HepG2 (cell line): Measurements from ENCODE around the gene CTNNAL1. TPM values are rescaled to one million over a fixed set of nuclear protein-coding genes. Genes with fewer than 3 reads are reported as not detected.
A peak's percentile ranks its signal among the peaks of the same experiment; 100 is the strongest.

Source experiments
- ATAC-seq: fragments of 200-7000 bp; cut with Tn5 transposase; 3 replicates; pipeline ENCODE4 v1.9.1; 2020; ENCODE audit warnings: mild to moderate bottlenecking, moderate library complexity
- BruUV-seq: library from RNA; stranded (reverse); fragments of 400-500 nt; replicated peaks from 2 replicates; lab custom pipeline; 2021; lab: Mats Ljungman, UMichigan
- CTCF ChIA-PET: fragments of 300-600 bp; formaldehyde crosslinking; extraction: SDS; loops from one replicate; lab custom pipeline; 2021; ENCODE audit warnings: low total read pairs, inconsistent platforms, low intra/inter-chr PET ratio; lab: Yijun Ruan, JAX
- POLR2A ChIA-PET: fragments of 350-600 bp; sonication (Branson Sonifier 250); formaldehyde crosslinking; loops from one replicate; lab custom pipeline; 2020; ENCODE audit warnings: antibody characterized with exemption, inconsistent platforms; lab: Yijun Ruan, JAX
- DNase-seq: peaks from one replicate; pipeline ENCODE4 v3.0.0-alpha.2; 2015; ENCODE audit warnings: low spot score
- FAIRE-seq: peaks from 3 replicates; lab custom pipeline; 2011; peaks lifted over from hg19 to GRCh38; lab: Jason Lieb, UNC
- H2AFZ ChIP-seq: one replicate; pipeline ENCODE4 v1.6.1; 2011; ENCODE audit warnings: low read length, inconsistent platforms
- H3K27ac ChIP-seq: fragments of 300-600 bp; 3 replicates; pipeline ENCODE4 v1.8.0; 2011; ENCODE audit warnings: mixed run types, mild to moderate bottlenecking, mixed read lengths, low read length, inconsistent platforms; ENCODE audit not compliant: insufficient read depth; ENCODE audit errors: extremely low read length
- H3K27me3 ChIP-seq, 2 experiments: fragments of 200-600 bp in 1 of 2; 2 replicates in 1 of 2; 3 replicates in 1 of 2; pipeline versions ENCODE4 v1.6.0 to v1.8.0; 2011; ENCODE audit warnings: low read length in 2 of 2, mild to moderate bottlenecking in 2 of 2, moderate library complexity in 2 of 2, inconsistent platforms in 1 of 2; ENCODE audit not compliant: insufficient read depth in 2 of 2, control insufficient read depth in 1 of 2
- H3K36me3 ChIP-seq, 2 experiments: fragments of 200-600 bp in 1 of 2; replicated peaks in 1 of 2; 2 replicates in 1 of 2; 3 replicates in 1 of 2; pipeline versions ENCODE4 v1.5.1 to v1.8.0; 2011; ENCODE audit warnings: low read length in 2 of 2, inconsistent platforms in 1 of 2; ENCODE audit not compliant: insufficient read depth in 2 of 2, control insufficient read depth in 1 of 2
- H3K4me1 ChIP-seq: 2 replicates; pipeline ENCODE4 v1.5.1; 2012; ENCODE audit warnings: low read length, inconsistent platforms; ENCODE audit not compliant: insufficient read depth
- H3K4me2 ChIP-seq: 2 replicates; pipeline ENCODE4 v1.6.0; 2011; ENCODE audit warnings: low read depth, low read length, inconsistent platforms
- H3K4me3 ChIP-seq, 3 experiments: fragments of 200-600 bp in 1 of 3; sonication (generic), shearing (Covaris generic) in 1 of 3; replicated peaks in 1 of 3; 2 replicates each; pipeline ENCODE4 v1.5.1; 2011 to 2016; ENCODE audit warnings: low read length in 3 of 3, inconsistent platforms in 2 of 3, low read depth in 2 of 3, mild to moderate bottlenecking in 2 of 3, control low read depth in 1 of 3, mixed read lengths in 1 of 3; ENCODE audit not compliant: insufficient read depth in 1 of 3
- H3K79me2 ChIP-seq: one replicate; pipeline ENCODE4 v1.6.1; 2011; ENCODE audit warnings: low read length, inconsistent platforms; ENCODE audit not compliant: insufficient read depth
- H3K9ac ChIP-seq: 2 replicates; pipeline ENCODE4 v1.6.0; 2011; ENCODE audit warnings: mild to moderate bottlenecking, low read depth, low read length, inconsistent platforms; ENCODE audit not compliant: insufficient read depth
- H3K9me3 ChIP-seq: 2 replicates; pipeline ENCODE4 v1.5.1; 2012; ENCODE audit warnings: mild to moderate bottlenecking, low read length
- H4K20me1 ChIP-seq: 2 replicates; pipeline ENCODE4 v1.6.0; 2011; ENCODE audit warnings: inconsistent platforms, mild to moderate bottlenecking, low read length, moderate library complexity; ENCODE audit not compliant: insufficient read depth
- CENPT ChIP-seq: sonication (generic); formaldehyde crosslinking; IDR thresholded peaks from 2 replicates; pipeline ENCODE4 v1.8.0; 2022; ENCODE audit warnings: low read depth, mild to moderate bottlenecking, moderate library complexity, missing genetic modification reagents
- CREB1 ChIP-seq, 2 experiments: fragments of 450-650 bp in 1 of 2; IDR thresholded peaks; 2 replicates each; pipeline ENCODE4 v1.6.1; 2016 to 2017; ENCODE audit warnings: control low read depth in 1 of 2, mild to moderate bottlenecking in 1 of 2, missing compliant biosample characterization in 1 of 2, missing genetic modification characterization in 1 of 2
- DMTF1 ChIP-seq: sonication (generic); formaldehyde crosslinking; IDR thresholded peaks from 2 replicates; pipeline ENCODE4 v1.4.0; 2020; ENCODE audit warnings: mild to moderate bottlenecking, missing genetic modification reagents
- DZIP1 ChIP-seq: sonication (generic); formaldehyde crosslinking; IDR thresholded peaks from 2 replicates; pipeline ENCODE4 v1.5.0; 2020; ENCODE audit warnings: mild to moderate bottlenecking, missing genetic modification reagents
- EP300 ChIP-seq, 3 experiments: sonication (generic) in 1 of 3; formaldehyde crosslinking in 1 of 3; IDR thresholded peaks; 2 replicates each; pipeline versions ENCODE4 v1.5.1 to v1.6.1; 2011 to 2020; ENCODE audit warnings: low read depth in 2 of 3, low read length in 2 of 3, borderline replicate concordance in 1 of 3, improper control_type of control experiment in 1 of 3, mild to moderate bottlenecking in 1 of 3, missing genetic modification reagents in 1 of 3, moderate library complexity in 1 of 3
- HNRNPL ChIP-seq: fragments of 200-400 bp; formaldehyde crosslinking; IDR thresholded peaks from 2 replicates; pipeline ENCODE4 v1.6.1; 2017; ENCODE audit warnings: mild to moderate bottlenecking, low read depth, low read length
- MLX ChIP-seq: IDR thresholded peaks from 2 replicates; pipeline ENCODE4 v1.6.1; 2016
- PCBP2 ChIP-seq: fragments of 200-400 bp; formaldehyde crosslinking; optimal IDR thresholded peaks from 2 replicates; pipeline ENCODE3; 2018; ENCODE audit warnings: low read length, low read depth; ENCODE audit not compliant: poor library complexity, severe bottlenecking
- SMARCE1 ChIP-seq: fragments of 450-650 bp; IDR thresholded peaks from 2 replicates; pipeline ENCODE4 v1.6.1; 2017; ENCODE audit warnings: borderline replicate concordance
- ZGPAT ChIP-seq: IDR thresholded peaks from 2 replicates; pipeline ENCODE4 v1.6.1; 2016; ENCODE audit warnings: mild to moderate bottlenecking
- ZSCAN22 ChIP-seq: sonication (generic); formaldehyde crosslinking; IDR thresholded peaks from 2 replicates; pipeline ENCODE4 v1.4.0; 2020; ENCODE audit warnings: mild to moderate bottlenecking, missing genetic modification reagents
- WGBS: methylation state at CpG from one replicate; pipeline ENCODE4 v1.1.6; 2017; ENCODE audit warnings: low lambda C conversion rate; 5-methylcytosine and 5-hydroxymethylcytosine counted together
- in situ Hi-C: cut with HindIII; loops from 2 replicates; pipeline ENCODE4 v1.10.0; 2017; ENCODE audit warnings: low pct_unique_long_range_greater_than_20kb; ENCODE audit not compliant: extremely low pct_ligation_motif_present
- intact Hi-C: fragments of 100-400 bp; cut with micrococcal nuclease; formaldehyde crosslinking; loops from one replicate; pipeline ENCODE4 v1.10.0; 2022; ENCODE audit not compliant: unreplicated experiment
- polyA plus RNA-seq, 8 experiments: library from polyadenylated mRNA; depleted of rRNA in 3 of 8; stranded (reverse) in 7 of 8; unstranded in 1 of 8; fragments of >200 nt; fragmentation: Illumina TruSeq in 4 of 8; extraction: Trizol in 4 of 8; gene quantifications; 2 replicates each; pipeline versions ENCODE4 v1.2.1 to v1.2.3, GENCODE V29; 2011 to 2016; ENCODE audit warnings: low read depth in 4 of 8, missing spikeins in 1 of 8, mixed read lengths in 1 of 8; ENCODE audit not compliant: insufficient read depth in 1 of 8
- total RNA-seq, 5 experiments: library from RNA; depleted of rRNA; stranded (reverse); fragments of >200 nt; fragmentation: Illumina TruSeq; extraction: Trizol; gene quantifications; 2 replicates each; pipeline ENCODE4 v1.2.3, GENCODE V29; 2016; ENCODE audit warnings: low read depth in 1 of 5

CTNNAL1 gene
- total and polyA plus RNA-seq, 2 of the 13 experiments (the other 11 are each of a cell fraction or from before 2014, with no cell fraction given), result 32.0 to 162 TPM

- TF ChIP-seq EP300 (IDR thresholded peaks at IDR 0.05; ENCODE audit: low read depth in 2 of 2, low read length in 2 of 2) (peak in 1 of 2 experiments; percentile 62; a peak in 2 of 4 replicates), EP300 (CRISPR knock-in tag; IDR thresholded peaks at IDR 0.05; ENCODE audit: borderline replicate concordance) (no peak), CREB1 (IDR thresholded peaks at IDR 0.05) (no peak), CREB1 (CRISPR knock-in tag; IDR thresholded peaks at IDR 0.05) (peak; percentile 20; the same call in 1 of the 2 replicates)
Observed at GRCh38 chr9:108897324-108898096, 115.8 kb downstream of the CTNNAL1 start (continued).

GRCh38 chr9:108894225-108894997, 118.9 kb downstream of the CTNNAL1 start:
- H2AFZ ChIP-seq, result no peak overlapping the region
- FAIRE-seq (peak; percentile 100), DNase-seq (peak; percentile 98), ATAC-seq (peak; percentile 93)
- WGBS, result 0% methylated on average over 3 of the region's 4 CpGs
- no peaks in the 10 kb centered on the region for H4K20me1 ChIP-seq
- H3K79me2 ChIP-seq, result no peaks in the 10 kb centered on the region
- intact Hi-C loops, result loop anchor here (1.0 kb wide), 1 partner anchor 8 kb away; no protein-coding TSS in a partner anchor
- ChIA-PET POLR2A (interaction anchor here (1.2 to 3.0 kb wide), 3 partner anchors 9 to 60 kb away, joined by 3 to 32 read pairs (median 3); no protein-coding TSS in a partner anchor), CTCF (no interaction called here)
- H3K4me3 ChIP-seq, result no peak overlapping the region; a peak in 1 of 6 replicates
- H3K27me3 ChIP-seq, result no peaks in the 10 kb centered on the region
- no peaks in the 10 kb centered on the region for H3K9me3 ChIP-seq
- H3K36me3 ChIP-seq, result peaks cover 21 to 76% of the 10 kb centered on the region in 2 experiments
- H3K9ac ChIP-seq, result peak overlapping the region; percentile 48
- H3K27ac ChIP-seq, result peak overlapping the region; percentile 99
- in situ Hi-C loops, result no loop called here
- H3K4me1 ChIP-seq, result peaks cover 100% of the 10 kb centered on the region
- no TSS peak for BruUV-seq
- H3K4me2 ChIP-seq, result peak overlapping the region; percentile 43
- TF ChIP-seq MLX, result peak; percentile 93
- no peak for TF ChIP-seq ZSCAN22 (CRISPR knock-in tag)
- no peak for TF ChIP-seq SMARCE1
- TF ChIP-seq PCBP2, result no peak
- no peak for TF ChIP-seq DMTF1 (CRISPR knock-in tag)
- no peak for TF ChIP-seq DZIP1 (CRISPR knock-in tag)
- TF ChIP-seq ZGPAT (CRISPR knock-in tag), result peak; percentile 78
- no peak for TF ChIP-seq HNRNPL
- no peak for TF ChIP-seq CENPT (CRISPR knock-in tag)
